Endothelial cell of umbilical vein (primary cell): Measurements from ENCODE around the gene PGRMC2.

ENCODE experiments used
- EZH2 ChIP-seq: IDR thresholded peaks from 2 replicates; pipeline ENCODE4 v1.6.1; 2012; ENCODE audit warnings: borderline replicate concordance, low read depth, mild to moderate bottlenecking, moderate library complexity, low read length, inconsistent platforms; ENCODE audit not compliant: severe bottlenecking
- FOS ChIP-seq: IDR thresholded peaks from 2 replicates; pipeline ENCODE4 v1.6.1; 2011; ENCODE audit warnings: mild to moderate bottlenecking, low read length, moderate library complexity, borderline replicate concordance; ENCODE audit not compliant: insufficient read depth
- GATA2 ChIP-seq: IDR thresholded peaks from 2 replicates; pipeline ENCODE4 v1.7.0; 2011; ENCODE audit warnings: low read depth, mild to moderate bottlenecking, moderate library complexity, mixed read lengths, low read length; ENCODE audit not compliant: insufficient read length, insufficient read depth
- JUN ChIP-seq: IDR thresholded peaks from 2 replicates; pipeline ENCODE4 v1.6.1; 2011; ENCODE audit warnings: borderline replicate concordance, low read depth; ENCODE audit not compliant: insufficient read length, insufficient read depth
- POLR2A ChIP-seq: IDR thresholded peaks from 2 replicates; pipeline ENCODE4 v1.6.1; 2012; ENCODE audit warnings: low read depth, mild to moderate bottlenecking, control low read depth, low read length
- POLR2AphosphoS5 ChIP-seq: IDR thresholded peaks from 2 replicates; pipeline ENCODE4 v1.6.1; 2012; ENCODE audit warnings: low read depth, mild to moderate bottlenecking, control low read depth, low read length, moderate library complexity; ENCODE audit not compliant: insufficient read depth
- TF ChIP-seq, protein P1 (sequence below), 2 donors: IDR thresholded peaks; 1 replicate in 1 of 2; 2 replicates in 1 of 2; pipeline ENCODE4 v1.5.1; 2011; ENCODE audit warnings: low read length in 2 of 2, mild to moderate bottlenecking in 2 of 2, moderate library complexity in 2 of 2, control low read depth in 1 of 2, inconsistent platforms in 1 of 2, low read depth in 1 of 2; ENCODE audit not compliant: insufficient read depth in 1 of 2; ENCODE audit errors: extremely low read depth in 1 of 2
- TF ChIP-seq, protein P2 (sequence below): IDR thresholded peaks from 2 replicates; pipeline ENCODE4 v1.6.1; 2011; ENCODE audit not compliant: insufficient read depth, insufficient read length

DNA sequence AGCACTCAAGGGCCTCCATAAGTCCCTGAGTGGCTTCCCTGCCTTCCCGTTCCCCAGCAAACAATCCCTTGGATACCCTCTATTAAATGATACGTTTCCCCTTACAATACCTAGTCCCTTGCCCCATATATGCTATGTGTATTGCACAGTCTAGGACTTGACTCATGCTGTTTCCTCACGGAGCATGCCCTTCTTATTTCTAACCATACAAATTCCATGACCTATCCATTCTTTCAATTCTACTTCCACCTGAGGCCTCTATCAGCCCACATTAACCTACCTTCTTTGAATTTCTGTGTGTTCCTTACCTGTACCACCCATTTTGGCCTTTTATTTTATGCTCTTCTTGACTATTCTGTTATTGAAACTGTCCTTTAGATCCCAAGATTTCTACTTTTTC lies 2.9 kb upstream of the PGRMC2 start:
- no peak for TF ChIP-seq EZH2
- TF ChIP-seq, protein P1, sequence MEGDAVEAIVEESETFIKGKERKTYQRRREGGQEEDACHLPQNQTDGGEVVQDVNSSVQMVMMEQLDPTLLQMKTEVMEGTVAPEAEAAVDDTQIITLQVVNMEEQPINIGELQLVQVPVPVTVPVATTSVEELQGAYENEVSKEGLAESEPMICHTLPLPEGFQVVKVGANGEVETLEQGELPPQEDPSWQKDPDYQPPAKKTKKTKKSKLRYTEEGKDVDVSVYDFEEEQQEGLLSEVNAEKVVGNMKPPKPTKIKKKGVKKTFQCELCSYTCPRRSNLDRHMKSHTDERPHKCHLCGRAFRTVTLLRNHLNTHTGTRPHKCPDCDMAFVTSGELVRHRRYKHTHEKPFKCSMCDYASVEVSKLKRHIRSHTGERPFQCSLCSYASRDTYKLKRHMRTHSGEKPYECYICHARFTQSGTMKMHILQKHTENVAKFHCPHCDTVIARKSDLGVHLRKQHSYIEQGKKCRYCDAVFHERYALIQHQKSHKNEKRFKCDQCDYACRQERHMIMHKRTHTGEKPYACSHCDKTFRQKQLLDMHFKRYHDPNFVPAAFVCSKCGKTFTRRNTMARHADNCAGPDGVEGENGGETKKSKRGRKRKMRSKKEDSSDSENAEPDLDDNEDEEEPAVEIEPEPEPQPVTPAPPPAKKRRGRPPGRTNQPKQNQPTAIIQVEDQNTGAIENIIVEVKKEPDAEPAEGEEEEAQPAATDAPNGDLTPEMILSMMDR (IDR thresholded peaks at IDR 0.05; ENCODE audit: extremely low read depth in 1 of 2, insufficient read depth in 1 of 2, low read depth in 1 of 2, low read length in 2 of 2) = no peak
- no peak for TF ChIP-seq POLR2AphosphoS5
- no peak for TF ChIP-seq POLR2A
- TF ChIP-seq GATA2 = no peak
- TF ChIP-seq FOS = no peak
- TF ChIP-seq, protein P2, sequence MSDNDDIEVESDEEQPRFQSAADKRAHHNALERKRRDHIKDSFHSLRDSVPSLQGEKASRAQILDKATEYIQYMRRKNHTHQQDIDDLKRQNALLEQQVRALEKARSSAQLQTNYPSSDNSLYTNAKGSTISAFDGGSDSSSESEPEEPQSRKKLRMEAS = no peak
- no peak for TF ChIP-seq JUN
